ENCODE data around the gene PODXL2.
A peak's percentile ranks its signal among the peaks of the same experiment; 100 is the strongest.

The PODXL2 gene

GRCh38 chr3:127625821-127626220 lies 3.2 kb upstream of the PODXL2 start:
- H3K79me2 ChIP-seq: no peaks in the 10 kb centered on the region
- H3K36me3 ChIP-seq (ENCODE audit: control insufficient read depth, insufficient read depth, low read length): no peaks in the 10 kb centered on the region
- H3K4me1 ChIP-seq: no peaks in the 10 kb centered on the region
- no peak overlapping the region for H2AFZ ChIP-seq
- no peaks in the 10 kb centered on the region for H3K27me3 ChIP-seq (ENCODE audit: control insufficient read depth, insufficient read depth, low read length)
- no peaks in the 10 kb centered on the region for H3K9me3 ChIP-seq (ENCODE audit: control insufficient read depth, low read length)
- no peak for TF ChIP-seq CTCF (IDR thresholded peaks at IDR 0.05)
- no peak overlapping the region for H3K9ac ChIP-seq
- no peak overlapping the region for H3K27ac ChIP-seq
- no peak overlapping the region for H3K4me2 ChIP-seq (ENCODE audit: low read length)
- H3K4me3 ChIP-seq (ENCODE audit: low read depth, low read length): no peak overlapping the region

GRCh38 chr3:127628426-127628787 lies 578 bp upstream of the PODXL2 start:
- Histone ChIP-seq H3K4me2 (ENCODE audit: low read length) (peak overlapping the region; percentile 60), H3K27ac (no peak overlapping the region), H3K79me2 (no peaks in the 10 kb centered on the region), H3K27me3 (ENCODE audit: control insufficient read depth, insufficient read depth, low read length) (no peaks in the 10 kb centered on the region), H3K9ac (no peak overlapping the region), H3K4me3 (ENCODE audit: low read depth, low read length) (peak overlapping the region; percentile 28), H2AFZ (peak overlapping the region; percentile 38), H3K36me3 (ENCODE audit: control insufficient read depth, insufficient read depth, low read length) (no peaks in the 10 kb centered on the region), H3K4me1 (peaks cover 9% of the 10 kb centered on the region), H3K9me3 (ENCODE audit: control insufficient read depth, low read length) (no peaks in the 10 kb centered on the region)
- TF ChIP-seq CTCF (IDR thresholded peaks at IDR 0.05): no peak

GRCh38 chr3:127629467-127630403 lies 750 bp downstream of the PODXL2 start:
- H3K79me2 ChIP-seq: no peaks in the 10 kb centered on the region
- H3K9me3 ChIP-seq (ENCODE audit: control insufficient read depth, low read length): no peaks in the 10 kb centered on the region
- peak overlapping the region; percentile 72 for H3K4me2 ChIP-seq (ENCODE audit: low read length)
- H3K4me1 ChIP-seq: peaks cover 9% of the 10 kb centered on the region
- no peak overlapping the region for H3K27ac ChIP-seq
- no peaks in the 10 kb centered on the region for H3K27me3 ChIP-seq (ENCODE audit: control insufficient read depth, insufficient read depth, low read length)
- peak overlapping the region; percentile 68 for H2AFZ ChIP-seq
- H3K36me3 ChIP-seq (ENCODE audit: control insufficient read depth, insufficient read depth, low read length): no peaks in the 10 kb centered on the region
- no peak for TF ChIP-seq CTCF (IDR thresholded peaks at IDR 0.05)
- peak overlapping the region; percentile 38 for H3K4me3 ChIP-seq (ENCODE audit: low read depth, low read length)
- no peak overlapping the region for H3K9ac ChIP-seq

- no peaks in the 10 kb centered on the region for H3K79me2 ChIP-seq
Observed at GRCh38 chr3:127630811-127631714, 2.1 kb downstream of the PODXL2 start.

More at GRCh38 chr3:127630811-127631714, 2.1 kb downstream of the PODXL2 start:
- no peak overlapping the region for H3K4me3 ChIP-seq (ENCODE audit: low read depth, low read length)
- no peaks in the 10 kb centered on the region for H3K9me3 ChIP-seq (ENCODE audit: control insufficient read depth, low read length)
- no peaks in the 10 kb centered on the region for H3K27me3 ChIP-seq (ENCODE audit: control insufficient read depth, insufficient read depth, low read length)
- peaks cover 9% of the 10 kb centered on the region for H3K4me1 ChIP-seq
- no peaks in the 10 kb centered on the region for H3K36me3 ChIP-seq (ENCODE audit: control insufficient read depth, insufficient read depth, low read length)
- TF ChIP-seq CTCF (IDR thresholded peaks at IDR 0.05): no peak
- H3K4me2 ChIP-seq (ENCODE audit: low read length): no peak overlapping the region
- H2AFZ ChIP-seq: no peak overlapping the region
- no peak overlapping the region for H3K27ac ChIP-seq
- no peak overlapping the region for H3K9ac ChIP-seq
